MM.1S (cell line): ENCODE data around the gene ZNF180.

Experiments
- EZH2 ChIP-seq: fragments of 300-600 bp; sonication (generic); optimal IDR thresholded peaks from 2 replicates; pipeline ENCODE3; 2017; ENCODE audit warnings: low read depth, mild to moderate bottlenecking, antibody characterized with exemption, low read length, mixed read lengths
- EZH2phosphoT487 ChIP-seq: fragments of 300-600 bp; sonication (generic); IDR thresholded peaks from 2 replicates; pipeline ENCODE4 v1.6.1; 2018; ENCODE audit warnings: antibody characterized with exemption, low read length
- TF ChIP-seq, protein P1 (sequence below): fragments of 300-600 bp; sonication (generic); IDR thresholded peaks from 2 replicates; pipeline ENCODE4 v1.5.1; 2016; ENCODE audit warnings: antibody characterized with exemption, low read length, mixed read lengths

DNA sequence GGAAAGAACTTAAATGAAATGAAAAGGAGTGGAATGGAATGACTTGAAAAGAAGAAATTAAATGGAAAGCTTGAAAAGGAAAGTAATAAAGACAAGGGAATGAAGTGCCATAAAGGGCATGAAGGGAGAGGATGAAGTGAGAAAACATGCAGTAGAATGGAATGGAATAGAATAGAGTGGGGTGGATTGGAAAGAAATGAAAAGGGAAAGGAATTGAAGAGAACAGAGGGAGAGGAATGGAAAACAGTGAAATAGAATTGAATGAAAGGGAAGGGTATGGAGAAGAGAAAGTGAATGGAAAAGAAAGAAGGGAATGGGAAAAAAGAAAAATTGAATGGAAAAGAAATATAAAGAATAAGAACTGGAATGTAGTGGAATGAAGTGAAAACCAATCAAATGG lies 9.2 kb upstream of the ZNF180 start:
- TF ChIP-seq EZH2 (no peak), EZH2phosphoT487 (no peak)
- TF ChIP-seq, protein P1, sequence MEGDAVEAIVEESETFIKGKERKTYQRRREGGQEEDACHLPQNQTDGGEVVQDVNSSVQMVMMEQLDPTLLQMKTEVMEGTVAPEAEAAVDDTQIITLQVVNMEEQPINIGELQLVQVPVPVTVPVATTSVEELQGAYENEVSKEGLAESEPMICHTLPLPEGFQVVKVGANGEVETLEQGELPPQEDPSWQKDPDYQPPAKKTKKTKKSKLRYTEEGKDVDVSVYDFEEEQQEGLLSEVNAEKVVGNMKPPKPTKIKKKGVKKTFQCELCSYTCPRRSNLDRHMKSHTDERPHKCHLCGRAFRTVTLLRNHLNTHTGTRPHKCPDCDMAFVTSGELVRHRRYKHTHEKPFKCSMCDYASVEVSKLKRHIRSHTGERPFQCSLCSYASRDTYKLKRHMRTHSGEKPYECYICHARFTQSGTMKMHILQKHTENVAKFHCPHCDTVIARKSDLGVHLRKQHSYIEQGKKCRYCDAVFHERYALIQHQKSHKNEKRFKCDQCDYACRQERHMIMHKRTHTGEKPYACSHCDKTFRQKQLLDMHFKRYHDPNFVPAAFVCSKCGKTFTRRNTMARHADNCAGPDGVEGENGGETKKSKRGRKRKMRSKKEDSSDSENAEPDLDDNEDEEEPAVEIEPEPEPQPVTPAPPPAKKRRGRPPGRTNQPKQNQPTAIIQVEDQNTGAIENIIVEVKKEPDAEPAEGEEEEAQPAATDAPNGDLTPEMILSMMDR: no peak
